ENCODE results near the gene KRT14.
"Not testable (repeated sequence)": the region's sequence is repeated elsewhere in the genome, so short reads cannot be mapped to it uniquely, and the experiment has no call there.

The KRT14 gene

GRCh38 chr17:41628621-41629255 is 42.0 kb upstream of the KRT14 start:
- H3K9ac ChIP-seq (ENCODE audit: low read length); H3K9me3 ChIP-seq (ENCODE audit: low read length); H3K4me3 ChIP-seq (ENCODE audit: low read depth in 1 of 2, low read length in 2 of 2); H3K27me3 ChIP-seq (ENCODE audit: control insufficient read depth in 1 of 2, insufficient read depth in 2 of 2, low read length in 2 of 2); H3K4me1 ChIP-seq (ENCODE audit: insufficient read depth, low read length); H3K27ac ChIP-seq (ENCODE audit: low read depth, low read length); H3K36me3 ChIP-seq (ENCODE audit: insufficient read depth, low read length): not testable (repeated sequence)

GRCh38 chr17:41628073-41628370 is 41.3 kb upstream of the KRT14 start:
- not testable (repeated sequence) for H3K36me3 ChIP-seq (ENCODE audit: insufficient read depth, low read length); H3K27ac ChIP-seq (ENCODE audit: low read depth, low read length)

DNA sequence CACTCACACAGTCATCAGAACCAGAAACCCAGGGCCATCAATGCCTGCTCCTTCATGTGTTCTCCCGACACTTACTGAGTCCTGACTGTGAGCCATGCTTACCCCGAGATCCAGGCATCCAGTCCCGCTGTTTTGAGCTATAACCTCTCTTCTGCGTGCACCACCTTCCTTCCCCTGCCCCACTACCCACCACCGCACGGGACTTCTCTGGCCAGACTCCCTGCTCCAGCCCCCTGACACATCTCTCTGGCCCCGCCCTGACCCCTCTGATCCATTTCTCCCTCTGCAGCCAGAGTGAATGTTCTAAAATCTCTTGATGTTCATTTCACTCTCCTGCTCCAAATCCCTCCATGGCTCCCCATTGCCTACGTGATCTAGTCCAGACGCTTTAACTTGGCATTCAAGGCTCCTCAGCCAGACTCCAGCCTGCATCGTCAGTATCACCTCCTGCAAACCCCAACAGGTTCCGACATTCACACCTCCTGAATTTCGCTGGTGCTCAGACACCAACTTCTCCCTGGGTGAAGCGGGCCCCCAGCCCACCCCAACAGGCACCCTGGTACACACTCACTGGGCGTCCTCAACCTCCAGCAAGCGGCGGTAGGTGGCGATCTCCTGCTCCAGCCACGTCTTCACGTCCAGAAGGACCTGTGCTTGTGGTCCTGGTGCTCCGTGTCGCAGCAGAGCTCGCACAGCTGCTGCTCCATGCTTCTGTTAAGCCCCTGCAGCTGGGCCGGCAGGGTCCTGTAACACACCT is 40.8 kb upstream of the KRT14 start:
- H3K36me3 ChIP-seq (ENCODE audit: insufficient read depth, low read length): no peaks in the 10 kb centered on the region
- no peaks in the 10 kb centered on the region for H3K27me3 ChIP-seq (ENCODE audit: control insufficient read depth in 1 of 2, insufficient read depth in 2 of 2, low read length in 2 of 2)
- H3K9ac ChIP-seq (ENCODE audit: low read length): no peak overlapping the region
- no peaks in the 10 kb centered on the region for H3K4me1 ChIP-seq (ENCODE audit: insufficient read depth, low read length)
- H3K9me3 ChIP-seq (ENCODE audit: low read length): no peaks in the 10 kb centered on the region
- no peak overlapping the region for H3K4me3 ChIP-seq (ENCODE audit: low read depth in 1 of 2, low read length in 2 of 2)
- no peak overlapping the region for H3K27ac ChIP-seq (ENCODE audit: low read depth, low read length)

More at GRCh38 chr17:41628073-41628370, 41.3 kb upstream of the KRT14 start:
- H3K9me3 ChIP-seq (ENCODE audit: low read length); H3K9ac ChIP-seq (ENCODE audit: low read length); H3K4me1 ChIP-seq (ENCODE audit: insufficient read depth, low read length); H3K4me3 ChIP-seq (ENCODE audit: low read depth in 1 of 2, low read length in 2 of 2); H3K27me3 ChIP-seq (ENCODE audit: control insufficient read depth in 1 of 2, insufficient read depth in 2 of 2, low read length in 2 of 2): not testable (repeated sequence)

DNA sequence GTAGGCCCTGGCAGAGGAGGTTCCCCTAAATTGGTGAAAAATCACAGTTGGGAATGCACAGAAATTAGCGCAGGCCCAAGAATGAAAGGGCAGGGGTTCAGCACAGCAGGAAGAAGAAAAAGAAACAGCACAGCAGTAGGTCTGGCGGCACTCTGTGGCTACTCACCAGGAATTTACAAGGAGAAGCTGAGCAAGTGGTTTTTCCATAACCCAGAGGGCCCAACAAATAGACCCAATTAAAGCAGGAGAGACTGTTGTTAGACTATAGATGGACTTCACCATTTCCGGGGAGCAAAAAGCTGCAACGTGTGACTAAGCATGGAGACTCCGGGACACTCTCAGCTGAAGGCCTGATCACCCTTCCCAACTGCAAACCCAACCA is 40.2 kb upstream of the KRT14 start:
- H3K27ac ChIP-seq (ENCODE audit: low read depth, low read length); H3K4me3 ChIP-seq (ENCODE audit: low read depth in 1 of 2, low read length in 2 of 2); H3K4me1 ChIP-seq (ENCODE audit: insufficient read depth, low read length): not testable (repeated sequence)

DNA sequence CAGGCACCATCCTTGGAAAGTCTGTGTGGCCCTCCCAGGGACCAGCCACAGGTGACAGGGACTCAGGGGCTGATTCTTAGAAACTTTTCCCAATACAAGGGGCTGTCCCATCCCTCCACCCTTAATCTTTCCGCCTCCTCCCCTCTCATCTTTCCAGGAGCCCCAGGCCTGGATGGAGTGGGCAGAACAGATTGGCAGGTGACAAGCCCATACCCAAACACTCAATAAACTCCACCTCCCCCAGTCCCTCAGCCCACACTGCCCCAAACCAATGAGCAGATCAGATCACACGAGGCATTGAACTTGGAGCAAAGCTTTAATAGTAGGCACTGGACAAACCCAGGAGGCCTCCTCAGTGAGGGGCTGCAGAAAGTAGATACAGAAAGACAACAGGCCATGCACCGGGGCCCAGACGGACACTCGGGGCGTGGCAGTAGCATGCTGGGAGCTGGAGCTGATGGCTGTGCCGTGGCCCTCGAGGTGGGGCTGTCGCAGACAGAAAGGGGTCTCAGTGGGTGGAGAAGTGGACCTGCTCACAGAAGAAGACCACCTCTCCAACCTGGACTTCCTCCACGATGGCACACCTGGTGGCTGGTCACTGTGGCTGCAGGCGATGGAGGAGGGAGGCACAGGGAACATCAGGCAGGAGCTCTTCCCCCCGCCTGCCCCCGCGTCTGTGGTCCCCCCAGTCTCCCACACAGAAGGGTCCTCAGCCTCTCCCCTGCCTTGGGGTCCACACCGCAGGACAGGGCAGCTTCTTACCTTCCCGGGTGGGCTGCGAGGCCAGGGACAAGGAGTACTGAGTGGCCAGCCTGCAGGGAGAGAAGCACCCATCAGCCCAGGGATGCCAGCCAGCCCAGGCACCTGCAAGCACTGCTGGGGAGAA is 39.6 kb upstream of the KRT14 start:
- H3K4me3 ChIP-seq (ENCODE audit: low read depth in 1 of 2, low read length in 2 of 2); H3K9me3 ChIP-seq (ENCODE audit: low read length); H3K36me3 ChIP-seq (ENCODE audit: insufficient read depth, low read length); H3K27me3 ChIP-seq (ENCODE audit: control insufficient read depth in 1 of 2, insufficient read depth in 2 of 2, low read length in 2 of 2); H3K9ac ChIP-seq (ENCODE audit: low read length); H3K4me1 ChIP-seq (ENCODE audit: insufficient read depth, low read length); H3K27ac ChIP-seq (ENCODE audit: low read depth, low read length): not testable (repeated sequence)

More for the DNA sequence above, 40.2 kb upstream of the KRT14 start:
- not testable (repeated sequence) for H3K36me3 ChIP-seq (ENCODE audit: insufficient read depth, low read length); H3K27me3 ChIP-seq (ENCODE audit: control insufficient read depth in 1 of 2, insufficient read depth in 2 of 2, low read length in 2 of 2); H3K9me3 ChIP-seq (ENCODE audit: low read length); H3K9ac ChIP-seq (ENCODE audit: low read length)

GRCh38 chr17:41625602-41626001 is 38.9 kb upstream of the KRT14 start:
- no peak overlapping the region for H3K27ac ChIP-seq (ENCODE audit: low read depth, low read length)
- no peaks in the 10 kb centered on the region for H3K4me1 ChIP-seq (ENCODE audit: insufficient read depth, low read length)
- H3K9me3 ChIP-seq (ENCODE audit: low read length): no peaks in the 10 kb centered on the region

DNA sequence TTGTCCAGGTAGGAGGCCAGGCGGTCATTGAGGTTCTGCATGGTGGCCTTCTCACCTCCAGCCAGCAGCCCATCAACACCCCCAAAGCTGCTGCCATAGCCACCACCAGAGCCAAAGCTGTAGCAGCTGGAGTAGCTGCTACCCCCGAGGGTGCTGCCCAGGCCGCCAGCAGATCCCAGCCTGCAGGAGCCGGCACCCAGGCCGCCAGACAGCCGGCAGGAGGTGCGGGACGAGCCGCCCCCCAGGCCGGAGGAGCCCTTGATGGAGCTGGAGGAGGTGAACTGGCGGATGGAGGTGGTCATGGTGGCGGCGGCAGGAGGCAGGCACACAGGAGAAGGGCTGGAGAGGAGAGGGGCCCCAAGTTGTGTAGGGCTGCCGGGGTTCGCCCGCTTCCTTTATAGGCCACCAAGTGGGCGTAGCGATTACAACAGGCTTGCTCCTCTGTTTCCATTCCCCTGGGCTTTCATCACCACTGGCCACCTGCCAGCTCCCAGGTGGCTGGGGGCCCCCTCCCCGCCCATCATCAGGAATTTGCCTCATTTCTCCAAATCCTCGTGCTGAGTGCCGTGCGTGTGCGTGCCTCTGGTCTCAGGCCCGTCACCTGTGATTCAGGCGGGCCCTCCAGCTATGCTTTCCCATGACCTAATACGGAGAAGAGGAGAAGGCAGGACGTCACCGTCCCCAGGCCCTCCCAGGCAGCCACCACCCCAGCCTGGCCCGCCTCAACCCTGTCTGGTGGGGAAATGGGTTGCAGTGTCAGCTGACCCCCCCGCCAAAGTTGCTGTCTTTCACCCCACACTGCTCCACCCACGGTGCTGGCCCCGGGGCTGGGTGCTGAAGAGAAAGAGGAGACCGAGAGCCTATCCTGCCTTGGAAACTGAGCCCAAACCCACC is 37.8 kb upstream of the KRT14 start, which contains the start of gene KRT17:
Gene KRT17 (minus strand): TSS at position 368 of the 894 bp plus-strand sequence. CDS start 66 bp downstream, at position 302.
- Histone ChIP-seq H3K4me3 (ENCODE audit: low read depth in 1 of 2, low read length in 2 of 2) (no peak within 1 kb of the TSS), H3K9ac (ENCODE audit: low read length) (no peak within 1 kb of the TSS), H3K4me1 (ENCODE audit: insufficient read depth, low read length) (no peaks in the 10 kb centered on the region), H3K27ac (ENCODE audit: low read depth, low read length) (no peak within 1 kb of the TSS), H3K9me3 (ENCODE audit: low read length) (no peaks in the 10 kb centered on the region), H3K27me3 (ENCODE audit: control insufficient read depth in 1 of 2, insufficient read depth in 2 of 2, low read length in 2 of 2) (no peaks in the 10 kb centered on the region), H3K36me3 (ENCODE audit: insufficient read depth, low read length) (no peaks in the 10 kb centered on the region)

More at GRCh38 chr17:41625602-41626001, 38.9 kb upstream of the KRT14 start:
- Histone ChIP-seq H3K9ac (ENCODE audit: low read length) (no peak overlapping the region), H3K4me3 (ENCODE audit: low read depth in 1 of 2, low read length in 2 of 2) (no peak overlapping the region), H3K27me3 (ENCODE audit: control insufficient read depth in 1 of 2, insufficient read depth in 2 of 2, low read length in 2 of 2) (no peaks in the 10 kb centered on the region), H3K36me3 (ENCODE audit: insufficient read depth, low read length) (no peaks in the 10 kb centered on the region)

DNA sequence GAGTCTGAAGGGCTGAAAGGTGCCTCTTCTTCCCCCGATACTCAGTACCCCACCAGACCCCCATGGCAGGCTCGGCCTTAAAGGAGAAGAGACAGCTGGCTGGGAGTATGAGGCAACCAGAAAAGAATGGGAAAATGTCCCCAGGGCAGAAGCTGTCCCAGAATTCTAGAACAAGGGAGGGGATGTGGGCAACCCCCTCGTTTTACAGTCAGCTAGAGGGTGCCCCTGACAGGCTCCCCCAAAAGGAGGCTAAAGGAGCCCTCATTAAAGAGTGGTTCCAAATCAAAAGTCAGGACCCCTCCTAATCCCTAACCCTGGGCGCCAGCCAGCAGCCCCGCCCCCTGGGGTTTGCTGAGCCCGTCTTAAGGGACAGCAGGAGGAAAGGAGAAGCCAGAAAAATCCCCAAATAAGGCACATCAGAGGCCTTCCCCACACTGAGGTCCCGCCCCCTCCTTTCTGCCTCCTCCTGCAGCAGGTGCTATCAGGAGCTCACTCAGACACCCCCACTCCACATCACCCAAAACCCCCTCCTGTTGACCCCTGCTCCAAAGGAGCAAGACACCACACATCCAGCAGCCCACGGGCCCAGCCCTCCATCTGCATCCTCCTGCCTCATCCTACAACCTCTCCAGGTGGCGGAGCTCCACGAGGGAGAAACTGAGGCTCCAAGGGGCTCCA is 36.6 kb upstream of the KRT14 start:
- not testable (repeated sequence) for H3K4me3 ChIP-seq (ENCODE audit: low read depth in 1 of 2, low read length in 2 of 2)

DNA sequence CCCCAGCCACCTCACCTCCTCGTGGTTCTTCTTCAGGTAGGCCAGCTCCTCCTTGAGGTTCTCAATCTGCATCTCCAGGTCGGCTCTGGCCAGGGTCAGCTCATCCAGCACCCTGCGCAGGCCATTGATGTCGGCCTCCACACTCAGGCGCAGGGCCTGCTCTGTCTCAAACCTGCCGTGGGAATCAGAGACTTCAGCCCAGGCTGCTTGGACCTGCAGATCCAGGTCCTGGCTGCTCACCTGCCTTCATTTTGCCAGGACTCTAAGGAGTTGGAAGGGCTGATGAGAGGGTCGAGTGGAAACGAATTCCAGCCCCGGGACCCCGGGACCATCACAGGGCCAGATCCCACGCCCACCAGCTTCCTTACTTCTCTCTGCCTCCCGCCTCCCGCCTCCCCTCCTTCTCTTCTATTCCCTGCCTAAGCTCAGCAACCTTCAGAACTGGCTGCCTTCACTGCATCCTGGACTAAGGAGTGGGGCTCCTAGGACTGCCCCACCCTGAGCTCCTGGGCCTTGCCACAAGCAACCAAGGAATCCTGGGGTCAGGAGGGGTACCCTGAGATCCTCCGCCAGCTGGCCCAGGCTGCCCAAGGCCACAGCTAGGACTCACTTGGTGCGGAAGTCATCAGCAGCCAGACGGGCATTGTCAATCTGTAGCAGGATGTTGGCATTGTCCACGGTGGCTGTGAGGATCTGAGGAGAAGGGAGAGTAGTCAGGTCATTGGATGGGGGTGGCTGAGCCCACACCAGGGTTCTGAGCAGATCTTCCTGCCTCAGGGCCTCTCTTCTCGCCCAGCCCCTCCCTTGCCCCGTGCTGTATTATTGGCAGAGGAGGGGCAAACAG is 35.9 kb upstream of the KRT14 start:
- H3K4me3 ChIP-seq (ENCODE audit: low read depth in 1 of 2, low read length in 2 of 2); H3K4me1 ChIP-seq (ENCODE audit: insufficient read depth, low read length); H3K9ac ChIP-seq (ENCODE audit: low read length); H3K36me3 ChIP-seq (ENCODE audit: insufficient read depth, low read length); H3K9me3 ChIP-seq (ENCODE audit: low read length); H3K27me3 ChIP-seq (ENCODE audit: control insufficient read depth in 1 of 2, insufficient read depth in 2 of 2, low read length in 2 of 2); H3K27ac ChIP-seq (ENCODE audit: low read depth, low read length): not testable (repeated sequence)

More for the DNA sequence above, 36.6 kb upstream of the KRT14 start:
- H3K27me3 ChIP-seq (ENCODE audit: control insufficient read depth in 1 of 2, insufficient read depth in 2 of 2, low read length in 2 of 2); H3K9me3 ChIP-seq (ENCODE audit: low read length); H3K9ac ChIP-seq (ENCODE audit: low read length); H3K36me3 ChIP-seq (ENCODE audit: insufficient read depth, low read length); H3K4me1 ChIP-seq (ENCODE audit: insufficient read depth, low read length); H3K27ac ChIP-seq (ENCODE audit: low read depth, low read length): not testable (repeated sequence)

GRCh38 chr17:41621916-41622315 is 35.2 kb upstream of the KRT14 start:
- no peaks in the 10 kb centered on the region for H3K27me3 ChIP-seq (ENCODE audit: control insufficient read depth in 1 of 2, insufficient read depth in 2 of 2, low read length in 2 of 2)

More at GRCh38 chr17:41621916-41622315, 35.2 kb upstream of the KRT14 start:
- no peaks in the 10 kb centered on the region for H3K4me1 ChIP-seq (ENCODE audit: insufficient read depth, low read length)
- no peaks in the 10 kb centered on the region for H3K36me3 ChIP-seq (ENCODE audit: insufficient read depth, low read length)
- H3K4me3 ChIP-seq (ENCODE audit: low read depth in 1 of 2, low read length in 2 of 2): no peak overlapping the region
- no peak overlapping the region for H3K27ac ChIP-seq (ENCODE audit: low read depth, low read length)
- H3K9ac ChIP-seq (ENCODE audit: low read length): no peak overlapping the region
- H3K9me3 ChIP-seq (ENCODE audit: low read length): no peaks in the 10 kb centered on the region
